ENCODE data around the gene RAB11FIP3. TPM values are rescaled to one million over a fixed set of nuclear protein-coding genes. Genes with fewer than 3 reads are reported as not detected.
"Not testable (repeated sequence)": the region's sequence is repeated elsewhere in the genome, so short reads cannot be mapped to it uniquely, and the experiment has no call there.

RAB11FIP3 gene
- total and polyA plus RNA-seq, 5 donors from 2014 or later: 1.0 to 34.5 (median 1.5) TPM

GRCh38 chr16:466651-467050 is 41.2 kb downstream of the RAB11FIP3 start:
- H3K4me1 ChIP-seq (ENCODE audit: control insufficient read depth, insufficient read depth, low read length, poor library complexity, severe bottlenecking): no peaks in the 10 kb centered on the region
- ATAC-seq (ENCODE audit: low read depth in 2 of 2) (no peak), DNase-seq (no peak)
- no peak overlapping the region for H3K4me3 ChIP-seq (ENCODE audit: low read depth, low read length)
- H3K27ac ChIP-seq (ENCODE audit: insufficient read depth, low read length, poor library complexity, severe bottlenecking): no peak overlapping the region
- peak overlapping the region in 2 of 3 donors; percentile 61 to 69 for H3K27ac Mint-ChIP-seq
- H3K4me1 Mint-ChIP-seq: peaks cover 0 to 8% (median 4%) of the 10 kb centered on the region in 4 donors
- no peaks in the 10 kb centered on the region for H3K36me3 ChIP-seq (ENCODE audit: control insufficient read depth, insufficient read depth, low read length)
- no peaks in the 10 kb centered on the region for H3K9me3 ChIP-seq (ENCODE audit: control insufficient read depth in 2 of 2, low read length in 2 of 2)
- no peaks in the 10 kb centered on the region for H3K27me3 ChIP-seq (ENCODE audit: control insufficient read depth, insufficient read depth, low read length)
- peaks cover 18% of the 10 kb centered on the region for H3K36me3 Mint-ChIP-seq
- no peak overlapping the region for H3K4me3 Mint-ChIP-seq
- no peaks in the 10 kb centered on the region for H3K9me3 Mint-ChIP-seq
- peaks cover 4% of the 10 kb centered on the region for H3K27me3 Mint-ChIP-seq

GRCh38 chr16:467249-467871 is 41.9 kb downstream of the RAB11FIP3 start:
- Mint-ChIP-seq H3K27ac (peak overlapping the region in 1 of 3 donors; percentile 69), H3K36me3 (peaks cover 13% of the 10 kb centered on the region)
- H3K4me3 Mint-ChIP-seq; H3K4me3 ChIP-seq (ENCODE audit: low read depth, low read length); H3K27me3 ChIP-seq (ENCODE audit: control insufficient read depth, insufficient read depth, low read length); DNase-seq; H3K4me1 Mint-ChIP-seq; H3K36me3 ChIP-seq (ENCODE audit: control insufficient read depth, insufficient read depth, low read length); H3K9me3 Mint-ChIP-seq; ATAC-seq (ENCODE audit: low read depth in 2 of 2); H3K4me1 ChIP-seq (ENCODE audit: control insufficient read depth, insufficient read depth, low read length, poor library complexity, severe bottlenecking); H3K9me3 ChIP-seq (ENCODE audit: control insufficient read depth in 2 of 2, low read length in 2 of 2); H3K27ac ChIP-seq (ENCODE audit: insufficient read depth, low read length, poor library complexity, severe bottlenecking); H3K27me3 Mint-ChIP-seq: not testable (repeated sequence)

GRCh38 chr16:468068-468821 is 42.8 kb downstream of the RAB11FIP3 start:
- peaks cover 4% of the 10 kb centered on the region for H3K27me3 Mint-ChIP-seq
- Histone ChIP-seq H3K4me3 (ENCODE audit: low read depth, low read length) (no peak overlapping the region), H3K9me3 (ENCODE audit: control insufficient read depth in 2 of 2, low read length in 2 of 2) (no peaks in the 10 kb centered on the region), H3K27me3 (ENCODE audit: control insufficient read depth, insufficient read depth, low read length) (no peaks in the 10 kb centered on the region), H3K4me1 (ENCODE audit: control insufficient read depth, insufficient read depth, low read length, poor library complexity, severe bottlenecking) (no peaks in the 10 kb centered on the region), H3K27ac (ENCODE audit: insufficient read depth, low read length, poor library complexity, severe bottlenecking) (no peak overlapping the region), H3K36me3 (ENCODE audit: control insufficient read depth, insufficient read depth, low read length) (no peaks in the 10 kb centered on the region)
- no peaks in the 10 kb centered on the region for H3K9me3 Mint-ChIP-seq
- peaks cover 0 to 8% (median 3%) of the 10 kb centered on the region in 4 donors for H3K4me1 Mint-ChIP-seq
- ATAC-seq (ENCODE audit: low read depth in 2 of 2): no peak
- peaks cover 10% of the 10 kb centered on the region for H3K36me3 Mint-ChIP-seq
- DNase-seq: no peak
- H3K4me3 Mint-ChIP-seq: no peak overlapping the region
- H3K27ac Mint-ChIP-seq: no peak overlapping the region

GRCh38 chr16:469459-469858 is 44.0 kb downstream of the RAB11FIP3 start:
- H3K36me3 ChIP-seq (ENCODE audit: control insufficient read depth, insufficient read depth, low read length); H3K4me1 ChIP-seq (ENCODE audit: control insufficient read depth, insufficient read depth, low read length, poor library complexity, severe bottlenecking); DNase-seq; H3K9me3 ChIP-seq (ENCODE audit: control insufficient read depth in 2 of 2, low read length in 2 of 2); H3K4me1 Mint-ChIP-seq; H3K27me3 ChIP-seq (ENCODE audit: control insufficient read depth, insufficient read depth, low read length); H3K27me3 Mint-ChIP-seq; H3K4me3 ChIP-seq (ENCODE audit: low read depth, low read length); H3K4me3 Mint-ChIP-seq; H3K27ac Mint-ChIP-seq; ATAC-seq (ENCODE audit: low read depth in 2 of 2); H3K27ac ChIP-seq (ENCODE audit: insufficient read depth, low read length, poor library complexity, severe bottlenecking); H3K9me3 Mint-ChIP-seq: not testable (repeated sequence)
- peaks cover 18% of the 10 kb centered on the region for H3K36me3 Mint-ChIP-seq

GRCh38 chr16:470418-470817 is 45.0 kb downstream of the RAB11FIP3 start:
- peaks cover 3% of the 10 kb centered on the region for H3K36me3 ChIP-seq (ENCODE audit: control insufficient read depth, insufficient read depth, low read length)
- no peak overlapping the region for H3K4me3 Mint-ChIP-seq
- DNase-seq: no peak
- peaks cover 4% of the 10 kb centered on the region for H3K27me3 Mint-ChIP-seq
- no peaks in the 10 kb centered on the region for H3K9me3 Mint-ChIP-seq
- no peak overlapping the region for H3K27ac ChIP-seq (ENCODE audit: insufficient read depth, low read length, poor library complexity, severe bottlenecking)
- H3K4me1 Mint-ChIP-seq: peaks cover 0 to 3% (median 0%) of the 10 kb centered on the region in 4 donors
- no peak for ATAC-seq (ENCODE audit: low read depth in 2 of 2)
- peaks cover 14% of the 10 kb centered on the region for H3K36me3 Mint-ChIP-seq
- H3K9me3 ChIP-seq (ENCODE audit: control insufficient read depth in 2 of 2, low read length in 2 of 2): no peaks in the 10 kb centered on the region
- H3K4me3 ChIP-seq (ENCODE audit: low read depth, low read length): no peak overlapping the region
- peak overlapping the region in 1 of 3 donors; percentile 66 for H3K27ac Mint-ChIP-seq
- no peaks in the 10 kb centered on the region for H3K27me3 ChIP-seq (ENCODE audit: control insufficient read depth, insufficient read depth, low read length)
- H3K4me1 ChIP-seq (ENCODE audit: control insufficient read depth, insufficient read depth, low read length, poor library complexity, severe bottlenecking): no peaks in the 10 kb centered on the region

- no peaks in the 10 kb centered on the region for H3K4me1 ChIP-seq (ENCODE audit: control insufficient read depth, insufficient read depth, low read length, poor library complexity, severe bottlenecking)
- Mint-ChIP-seq H3K27ac (no peak overlapping the region), H3K4me1 (peaks cover 0 to 3% (median 0%) of the 10 kb centered on the region in 4 donors), H3K4me3 (no peak overlapping the region), H3K27me3 (peaks cover 4% of the 10 kb centered on the region), H3K9me3 (no peaks in the 10 kb centered on the region), H3K36me3 (peaks cover 11% of the 10 kb centered on the region)
- no peak for DNase-seq
- H3K36me3 ChIP-seq (ENCODE audit: control insufficient read depth, insufficient read depth, low read length): peaks cover 3% of the 10 kb centered on the region
- H3K4me3 ChIP-seq (ENCODE audit: low read depth, low read length): no peak overlapping the region
- no peaks in the 10 kb centered on the region for H3K9me3 ChIP-seq (ENCODE audit: control insufficient read depth in 2 of 2, low read length in 2 of 2)
- ATAC-seq (ENCODE audit: low read depth in 2 of 2): no peak
- no peak overlapping the region for H3K27ac ChIP-seq (ENCODE audit: insufficient read depth, low read length, poor library complexity, severe bottlenecking)
- no peaks in the 10 kb centered on the region for H3K27me3 ChIP-seq (ENCODE audit: control insufficient read depth, insufficient read depth, low read length)
Measured at GRCh38 chr16:471353-472198, 46.1 kb downstream of the RAB11FIP3 start.

- no peaks in the 10 kb centered on the region for H3K9me3 Mint-ChIP-seq
- H3K4me3 Mint-ChIP-seq: no peak overlapping the region
- Histone ChIP-seq H3K27ac (ENCODE audit: insufficient read depth, low read length, poor library complexity, severe bottlenecking) (no peak overlapping the region), H3K36me3 (ENCODE audit: control insufficient read depth, insufficient read depth, low read length) (peaks cover 3% of the 10 kb centered on the region), H3K9me3 (ENCODE audit: control insufficient read depth in 2 of 2, low read length in 2 of 2) (no peaks in the 10 kb centered on the region), H3K27me3 (ENCODE audit: control insufficient read depth, insufficient read depth, low read length) (no peaks in the 10 kb centered on the region), H3K4me3 (ENCODE audit: low read depth, low read length) (no peak overlapping the region), H3K4me1 (ENCODE audit: control insufficient read depth, insufficient read depth, low read length, poor library complexity, severe bottlenecking) (no peaks in the 10 kb centered on the region)
- DNase-seq: no peak
- no peak for ATAC-seq (ENCODE audit: low read depth in 2 of 2)
- peaks cover 4% of the 10 kb centered on the region for H3K27me3 Mint-ChIP-seq
- peaks cover 0 to 1% (median 0%) of the 10 kb centered on the region in 4 donors for H3K4me1 Mint-ChIP-seq
- H3K27ac Mint-ChIP-seq: no peak overlapping the region
- H3K36me3 Mint-ChIP-seq: peaks cover 11% of the 10 kb centered on the region
Measured at GRCh38 chr16:472199-472504, 46.7 kb downstream of the RAB11FIP3 start.

All from CD4-positive, CD25-positive, alpha-beta regulatory T cell (primary cell).